HEK293 (cell line): ENCODE measurements around the gene BARD1.
"Not testable (repeated sequence)": the region's sequence is repeated elsewhere in the genome, so short reads cannot be mapped to it uniquely, and the experiment has no call there.

ENCODE experiments used
- CTCF ChIA-PET: fragments of 350-600 bp; formaldehyde crosslinking; extraction: SDS; loops from one replicate; lab custom pipeline; 2021; ENCODE audit warnings: antibody characterized with exemption; lab: Yijun Ruan, JAX
- POLR2A ChIA-PET: fragments of 300-600 bp; formaldehyde crosslinking; extraction: SDS; loops from one replicate; lab custom pipeline; 2020; ENCODE audit warnings: antibody characterized with exemption, inconsistent platforms; lab: Yijun Ruan, JAX
- H3K27ac ChIP-seq: fragments of 200-500 bp; sonication (Bioruptor generic); 2 replicates; pipeline ENCODE4 v1.5.1; 2014; ENCODE audit warnings: low read depth, low read length, control low read depth, inconsistent platforms; ENCODE audit errors: extremely low read depth
- H3K36me3 ChIP-seq, 2 experiments: fragments of 200-500 bp in 1 of 2; sonication (Bioruptor generic) in 1 of 2; 1 replicate in 1 of 2; 2 replicates in 1 of 2; pipeline ENCODE4 v1.5.1; 2014 to 2017; ENCODE audit warnings: inconsistent platforms in 2 of 2, low read length in 2 of 2; ENCODE audit not compliant: control insufficient read depth in 2 of 2, insufficient read depth in 1 of 2
- H3K4me1 ChIP-seq: fragments of 200-500 bp; sonication (Bioruptor generic); 2 replicates; pipeline ENCODE4 v1.5.1; 2014; ENCODE audit warnings: mild to moderate bottlenecking, low read length, inconsistent platforms; ENCODE audit not compliant: control insufficient read depth, insufficient read depth
- H3K4me3 ChIP-seq: 2 replicates; pipeline ENCODE4 v1.5.1; 2011; ENCODE audit warnings: low read depth, mild to moderate bottlenecking, control low read depth, low read length, moderate library complexity
- H3K9me3 ChIP-seq: fragments of 200-500 bp; sonication (Bioruptor generic); 2 replicates; pipeline ENCODE4 v1.5.1; 2014; ENCODE audit warnings: low read depth, low read length, inconsistent platforms; ENCODE audit not compliant: control insufficient read depth, insufficient read depth
- KLF7 ChIP-seq: fragments of 450-650 bp; formaldehyde crosslinking; IDR thresholded peaks from 2 replicates; pipeline ENCODE4 v1.5.1; 2016; ENCODE audit warnings: missing biosample characterization, missing genetic modification characterization, borderline replicate concordance
- PRDM2 ChIP-seq: fragments of 450-650 bp; formaldehyde crosslinking; IDR thresholded peaks from 2 replicates; pipeline ENCODE4 v1.5.1; 2016; ENCODE audit warnings: missing biosample characterization, missing genetic modification characterization, borderline replicate concordance
- REST ChIP-seq: fragments of 450-650 bp; formaldehyde crosslinking; IDR thresholded peaks from 2 replicates; pipeline ENCODE4 v1.5.1; 2016; ENCODE audit warnings: missing biosample characterization, missing genetic modification characterization
- ZFP69B ChIP-seq: fragments of 450-650 bp; formaldehyde crosslinking; IDR thresholded peaks from 2 replicates; pipeline ENCODE4 v1.5.1; 2016; ENCODE audit warnings: missing biosample characterization, missing genetic modification characterization
- ZNF639 ChIP-seq: fragments of 450-650 bp; formaldehyde crosslinking; IDR thresholded peaks from 2 replicates; pipeline ENCODE4 v1.5.1; 2016; ENCODE audit warnings: missing biosample characterization, missing genetic modification characterization
- ZNF791 ChIP-seq: fragments of 450-650 bp; formaldehyde crosslinking; IDR thresholded peaks from 2 replicates; pipeline ENCODE4 v1.5.1; 2016; ENCODE audit warnings: missing biosample characterization, missing genetic modification characterization

Gene BARD1

GRCh38 chr2:214730248-214730647 lies 79.2 kb downstream of the BARD1 start (continued):
- TF ChIP-seq PRDM2 (tag by site-specific recombination) (no peak), ZFP69B (no peak)

- Histone ChIP-seq H3K27ac (no peak overlapping the region), H3K36me3 (peaks cover 21 to 43% of the 10 kb centered on the region in 2 experiments), H3K4me1 (no peaks in the 10 kb centered on the region), H3K9me3 (no peaks in the 10 kb centered on the region)
- POLR2A ChIA-PET: no interaction called here
- CTCF ChIA-PET: no interaction called here
- TF ChIP-seq ZNF791 (no peak), REST (tag by site-specific recombination) (peak; percentile 79)
- TF ChIP-seq, all 188 proteins: peak for 1
- no peak overlapping the region for H3K4me3 ChIP-seq
Observed at GRCh38 chr2:214724741-214725140, 84.7 kb downstream of the BARD1 start.

- H3K27ac ChIP-seq, H3K4me3 ChIP-seq, CTCF ChIA-PET, H3K4me1 ChIP-seq, H3K9me3 ChIP-seq, POLR2A ChIA-PET, H3K36me3 ChIP-seq: not testable (repeated sequence)
Observed at GRCh38 chr2:214717837-214718236, 91.6 kb downstream of the BARD1 start.

GRCh38 chr2:214716811-214717560 lies 92.5 kb downstream of the BARD1 start:
- H3K4me1 ChIP-seq: no peaks in the 10 kb centered on the region
- no peak overlapping the region for H3K27ac ChIP-seq
- no peak for TF ChIP-seq ZNF639 (tag by site-specific recombination)
- no peak for TF ChIP-seq KLF7 (tag by site-specific recombination)
- no peak overlapping the region for H3K4me3 ChIP-seq
- peaks cover 0 to 8% of the 10 kb centered on the region in 2 experiments; a peak in 1 of 3 replicates for H3K36me3 ChIP-seq
- CTCF ChIA-PET: no interaction called here
- H3K9me3 ChIP-seq: no peaks in the 10 kb centered on the region
- POLR2A ChIA-PET: no interaction called here
